Femur (tissue), 1 donor: ENCODE measurements around the gene CELF4.
A peak's percentile ranks its signal among the peaks of the same experiment; 100 is the strongest.

Source experiments
- DNase-seq: peaks from one replicate; pipeline ENCODE4 v3.0.0-alpha.2; 2017

The CELF4 gene

DNA sequence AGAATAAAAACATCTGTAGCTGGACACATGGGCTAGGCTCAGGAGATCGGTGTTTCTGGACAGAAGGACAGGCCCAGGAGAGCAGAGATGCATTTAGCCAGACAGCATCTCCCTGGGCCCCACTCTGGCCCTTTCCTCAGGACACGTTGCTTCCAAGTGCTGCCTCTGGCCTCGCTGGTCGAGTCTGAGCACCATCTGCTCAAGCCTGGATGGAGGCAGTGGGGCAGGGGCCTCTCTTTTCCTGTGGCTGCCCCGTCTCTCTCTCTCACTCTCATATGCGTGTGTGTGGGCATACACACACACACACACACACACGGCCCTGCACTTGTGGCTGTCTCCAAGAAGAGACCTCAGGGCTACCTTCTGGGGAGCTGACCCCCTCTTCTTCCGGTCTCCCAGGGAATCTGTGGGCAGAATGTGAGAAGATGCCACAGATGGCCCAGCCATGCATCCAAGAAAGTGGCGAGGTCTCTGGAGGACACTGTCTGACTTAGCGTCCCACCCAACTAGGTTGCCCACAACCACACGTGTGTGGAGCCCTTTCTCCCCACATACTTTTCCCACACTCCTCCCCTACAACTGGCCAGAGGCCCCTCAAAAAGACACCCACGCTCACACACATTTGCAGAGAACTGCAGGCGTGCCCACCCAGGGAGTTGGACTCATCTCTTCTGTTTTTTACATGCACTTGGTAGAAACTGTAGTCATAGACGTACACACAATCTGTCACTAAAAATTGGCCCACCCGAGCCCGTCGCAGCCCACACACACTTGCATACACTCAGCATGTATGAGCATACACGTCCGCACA is 19.9 kb downstream of the CELF4 start:
- DNase-seq = no peak

GRCh38 chr18:37544713-37545112 is 20.9 kb downstream of the CELF4 start:
- DNase-seq = no peak

GRCh38 chr18:37544217-37544616 is 21.4 kb downstream of the CELF4 start:
- no peak for DNase-seq

GRCh38 chr18:37543321-37543720 is 22.3 kb downstream of the CELF4 start:
- DNase-seq = no peak

GRCh38 chr18:37541517-37541916 is 24.1 kb downstream of the CELF4 start:
- no peak for DNase-seq

DNA sequence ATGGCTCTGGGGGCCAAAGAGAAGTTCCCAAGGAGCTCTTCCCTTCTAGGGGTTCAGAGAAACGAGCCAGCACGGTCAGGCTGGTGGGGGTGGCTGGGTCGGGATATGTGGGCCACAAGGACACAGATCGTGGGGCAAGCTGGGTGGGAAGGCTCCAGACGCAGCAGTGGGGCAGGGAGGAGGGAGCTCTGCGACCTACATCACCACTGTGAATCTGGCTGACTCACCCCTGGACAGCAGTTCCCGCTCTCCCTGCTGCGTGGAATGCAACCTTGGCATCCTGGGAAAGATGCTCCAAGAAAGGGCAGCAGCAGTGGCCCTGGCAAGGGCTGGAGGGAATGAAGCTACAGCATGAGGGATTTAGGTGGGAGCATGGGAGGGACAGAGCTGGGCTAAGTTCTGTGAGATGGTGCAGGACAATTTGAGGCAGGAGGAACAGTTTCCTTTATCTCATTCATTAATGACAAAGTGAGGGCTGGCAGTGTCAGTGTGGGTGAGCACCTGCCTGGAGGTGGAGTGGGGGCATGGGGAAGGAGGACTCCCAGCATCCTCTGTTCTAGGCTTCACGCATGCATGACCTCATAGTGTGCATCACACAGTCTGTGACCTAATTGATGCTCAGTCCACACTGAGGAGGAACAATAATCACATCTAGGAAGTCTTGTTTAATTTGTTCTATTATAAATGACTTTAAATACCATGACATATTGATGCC is 25.0 kb downstream of the CELF4 start:
- DNase-seq = no peak

DNA sequence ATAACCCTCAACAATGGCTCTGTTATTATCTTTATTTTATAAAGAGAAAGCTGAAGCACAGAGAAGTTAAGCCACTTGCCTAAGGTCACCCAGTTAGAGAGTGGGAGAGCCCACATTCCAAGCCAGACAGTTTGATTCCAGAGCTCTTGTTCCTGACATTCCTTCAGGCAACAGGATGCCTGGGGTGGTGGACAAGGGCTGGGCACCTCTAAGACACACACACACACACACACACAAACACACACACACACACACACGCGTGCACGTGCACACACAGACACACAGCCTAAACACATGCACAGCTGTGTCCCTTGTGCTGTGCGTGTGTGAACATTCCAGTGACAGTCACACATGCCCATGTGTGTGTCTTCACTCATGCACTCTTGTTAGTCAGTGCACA is 26.4 kb downstream of the CELF4 start:
- DNase-seq = no peak

DNA sequence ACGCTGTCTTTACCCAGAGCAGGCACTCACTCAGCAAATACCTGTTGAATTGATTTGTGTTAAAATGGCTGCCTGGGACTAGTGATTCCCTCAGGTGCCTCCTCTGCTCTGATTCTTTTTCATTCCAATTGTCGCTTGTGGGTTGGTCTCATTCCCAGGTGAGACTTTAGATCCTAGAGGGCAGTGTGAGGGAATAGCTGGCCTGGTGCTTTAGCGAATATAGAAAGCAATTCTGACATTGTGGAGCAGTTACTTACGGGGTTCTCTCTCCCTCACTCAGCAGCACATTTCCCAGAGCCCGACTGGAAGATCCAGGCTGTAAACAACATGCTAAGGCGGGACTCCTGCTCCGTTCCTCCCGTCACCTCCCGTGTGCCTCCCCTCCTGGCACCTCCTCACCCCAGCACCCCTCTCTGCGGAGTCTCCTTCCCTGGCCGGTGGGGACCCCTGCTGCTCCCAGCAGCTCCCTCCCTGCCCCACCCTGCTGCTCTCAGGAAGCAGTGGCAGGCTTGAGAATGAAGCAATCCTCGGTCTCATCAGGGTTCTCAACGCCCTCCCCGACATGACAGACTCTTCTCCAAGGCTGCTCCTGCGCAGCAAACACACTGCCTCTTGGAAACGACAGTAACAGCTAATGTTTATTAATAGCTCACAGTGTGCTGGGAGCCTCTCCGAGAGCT is 26.9 kb downstream of the CELF4 start:
- no peak for DNase-seq

GRCh38 chr18:37537868-37538525 is 27.6 kb downstream of the CELF4 start:
- DNase-seq = peak; percentile 83

- no peak for DNase-seq
Observed at GRCh38 chr18:37536656-37537055, 28.9 kb downstream of the CELF4 start.

DNA sequence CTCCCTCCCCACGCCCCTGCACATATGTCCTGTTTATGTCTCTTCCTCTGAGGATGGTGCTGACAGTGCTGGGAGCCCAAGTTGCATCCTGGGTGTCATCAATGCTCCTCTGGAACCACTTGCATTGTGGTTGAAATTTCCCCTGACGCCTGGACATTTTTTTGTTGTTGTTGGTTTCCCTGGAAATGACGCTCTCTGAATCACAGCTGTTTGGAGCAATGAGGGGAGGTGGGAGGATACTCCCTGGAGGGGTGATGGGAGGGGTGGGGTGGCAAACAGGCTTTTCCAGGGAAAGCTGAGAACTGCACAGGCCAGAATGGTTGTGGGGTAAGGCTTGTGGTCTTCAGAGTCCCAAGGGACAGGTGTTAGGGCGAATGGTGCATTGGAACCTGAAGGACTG is 29.6 kb downstream of the CELF4 start:
- peak; percentile 48 for DNase-seq

DNA sequence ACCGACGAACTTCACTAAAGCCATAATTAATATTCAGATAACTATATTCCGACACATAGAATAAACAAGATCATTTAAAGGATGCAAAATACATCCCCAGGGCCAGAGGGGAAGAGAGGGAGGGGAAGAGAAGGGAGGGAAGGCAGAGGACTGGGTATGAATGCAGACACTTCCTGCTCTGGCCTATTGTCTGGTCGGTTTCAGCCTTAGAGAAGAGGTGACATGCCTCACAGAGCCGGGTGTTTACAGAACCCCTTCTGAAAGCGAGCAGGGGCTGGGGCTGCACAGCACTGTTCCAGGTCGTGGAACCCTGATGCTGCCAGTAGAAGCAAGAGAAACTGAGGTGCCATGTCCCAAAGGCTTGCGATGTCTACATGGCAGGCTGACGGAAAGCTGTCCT is 31.0 kb downstream of the CELF4 start:
- DNase-seq = no peak

DNA sequence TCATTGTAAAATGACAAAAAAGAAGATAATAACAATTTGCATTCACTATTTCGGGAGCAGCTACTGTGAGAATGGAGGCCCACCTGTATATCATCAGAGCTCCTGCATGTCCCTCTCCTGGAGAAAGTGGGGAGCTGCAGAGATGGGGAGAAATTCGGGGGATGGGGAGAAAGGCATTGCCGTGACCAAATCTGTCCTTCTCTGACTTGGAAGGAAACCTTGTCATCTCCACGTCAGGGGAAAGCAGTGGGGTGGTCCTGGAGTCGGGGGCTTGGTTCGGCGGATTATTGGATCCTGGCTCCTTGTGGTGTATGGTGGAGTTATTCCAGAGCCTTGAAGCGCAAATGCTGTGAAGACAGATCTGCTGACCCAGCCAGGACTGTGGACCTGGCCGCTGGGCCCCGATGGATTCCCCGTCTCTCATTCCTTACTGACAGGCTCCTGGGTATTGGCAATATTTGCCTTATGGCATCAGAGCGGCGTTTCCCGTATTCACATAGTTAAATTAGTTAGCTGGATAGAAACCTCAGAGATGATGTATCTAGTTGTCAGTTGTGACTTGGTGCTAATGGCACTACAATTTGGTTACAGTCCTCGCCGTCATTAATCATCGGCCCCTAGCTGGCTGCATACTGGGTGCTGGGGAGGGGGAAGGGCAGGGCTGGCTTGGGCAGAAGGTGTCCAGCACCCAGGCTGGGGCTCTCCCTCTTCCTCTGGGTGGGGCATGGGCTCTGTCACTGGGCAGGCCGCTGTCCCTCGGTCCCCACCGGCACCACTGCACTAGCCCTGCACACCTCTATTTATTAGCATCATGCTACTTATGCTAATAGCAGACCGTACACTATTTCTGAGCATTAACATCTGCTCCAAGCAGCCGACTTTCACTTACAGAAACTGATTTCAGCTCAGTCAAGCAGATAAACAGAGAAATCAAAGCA is 31.7 kb downstream of the CELF4 start:
- no peak for DNase-seq

- DNase-seq = no peak
Observed at GRCh38 chr18:37532917-37533316, 32.7 kb downstream of the CELF4 start.

DNA sequence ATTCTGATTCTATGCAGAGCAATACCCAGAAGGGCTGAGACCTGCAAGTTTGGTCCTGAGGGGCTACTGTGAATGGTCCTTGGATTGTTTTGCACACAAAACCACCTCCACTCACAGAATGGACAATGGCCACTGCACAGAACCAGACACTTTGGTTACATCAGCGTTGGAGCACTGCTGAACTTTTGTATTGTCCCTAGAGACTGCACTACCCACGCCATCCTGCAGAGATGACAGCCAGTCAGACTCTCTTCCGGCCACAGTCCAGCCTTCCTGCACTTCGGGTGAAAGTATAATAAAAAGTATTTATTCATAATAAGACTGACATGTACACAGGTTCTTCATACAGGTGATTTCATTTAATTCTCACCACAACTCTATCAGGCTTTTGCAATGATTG is 35.7 kb downstream of the CELF4 start:
- DNase-seq = no peak

- DNase-seq = no peak
Observed at GRCh38 chr18:37529296-37529695, 36.3 kb downstream of the CELF4 start.

- no peak for DNase-seq
Observed at GRCh38 chr18:37527395-37527794, 38.2 kb downstream of the CELF4 start.

- DNase-seq = no peak
Observed at GRCh38 chr18:37525262-37525585, 40.4 kb downstream of the CELF4 start.

DNA sequence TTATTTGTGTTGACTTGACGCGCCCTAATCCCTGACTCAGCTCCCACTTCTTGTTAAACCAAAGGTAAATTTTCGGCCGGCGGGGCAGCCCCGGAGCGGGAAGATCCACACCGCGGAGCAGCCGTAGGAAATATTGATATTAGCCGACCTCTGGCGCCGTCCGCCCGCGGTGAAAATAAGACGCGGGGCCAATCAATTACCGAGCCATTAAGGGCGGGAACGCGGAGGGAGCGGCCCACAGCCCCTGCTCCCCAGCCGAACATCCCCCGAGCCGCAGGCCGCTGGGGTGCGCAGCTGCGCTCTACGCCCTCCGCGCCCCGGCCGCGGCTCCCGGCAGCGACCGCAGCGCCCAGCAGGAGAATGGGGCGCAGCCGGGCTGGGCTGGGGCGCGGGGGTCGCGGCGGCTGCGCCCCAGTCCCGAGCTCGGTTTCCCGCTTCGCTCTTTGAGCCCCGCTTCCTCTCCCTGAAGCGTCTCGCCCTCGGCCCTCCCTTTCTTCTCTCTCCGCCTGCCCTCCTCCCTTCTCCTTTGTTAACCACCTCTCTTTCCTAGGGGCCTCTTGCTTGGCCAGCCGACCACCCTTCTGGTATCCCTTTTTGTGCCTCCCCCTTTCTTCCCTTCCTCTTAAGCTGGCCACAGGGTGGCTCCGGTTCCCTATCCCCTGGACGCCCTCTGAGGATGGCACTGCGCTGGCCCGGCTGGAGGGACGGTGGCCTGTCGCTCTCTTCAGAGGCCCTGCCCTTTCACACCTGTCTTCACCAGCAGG is 40.9 kb downstream of the CELF4 start:
- no peak for DNase-seq

DNA sequence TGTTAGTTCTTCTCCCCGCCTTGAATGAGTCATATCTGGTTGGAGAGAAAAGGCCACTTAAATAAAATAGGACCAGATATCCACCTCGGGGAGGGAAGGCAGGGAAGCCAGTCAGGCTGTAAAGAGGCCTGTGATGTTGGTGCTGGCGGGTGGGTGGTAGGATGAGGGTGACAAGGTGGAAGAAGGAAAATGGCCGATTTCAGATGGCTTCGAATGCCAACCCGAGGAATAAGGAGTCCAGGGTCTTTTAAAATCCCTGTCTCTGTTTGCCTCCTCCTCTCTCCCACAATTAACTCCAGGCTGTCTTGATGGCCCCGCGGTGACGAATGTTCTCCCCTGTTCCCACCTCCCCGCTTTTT is 41.5 kb downstream of the CELF4 start:
- no peak for DNase-seq
